ENCODE results near the gene ESPN.
"Not testable (repeated sequence)": the region's sequence is repeated elsewhere in the genome, so short reads cannot be mapped to it uniquely, and the experiment has no call there.

ESPN gene

GRCh38 chr1:6424619-6425593 is at the start of gene ESPN:
ESPN (plus strand) TSS chr1:6424776; CDS start chr1:6424956, 180 bp downstream.
- in situ Hi-C loops (cut with MboI; ENCODE audit: low sequenced_read_pairs), result loop anchor here (25.0 kb wide), 1 partner anchor 163 kb away; the partner anchor contains the start of gene GPR153

GRCh38 chr1:6378096-6378746 is 46.4 kb upstream of the ESPN start:
- in situ Hi-C loops (cut with MboI; ENCODE audit: low sequenced_read_pairs), result no loop called here

- in situ Hi-C loops (cut with MboI; ENCODE audit: low sequenced_read_pairs), result no loop called here
These were observed 44.5 kb upstream of the ESPN start for GRCh38 chr1:6380037-6380436.

- in situ Hi-C loops (cut with MboI; ENCODE audit: low sequenced_read_pairs), result no loop called here
These were observed 40.4 kb upstream of the ESPN start for GRCh38 chr1:6384135-6384534.

GRCh38 chr1:6384962-6385361 is 39.6 kb upstream of the ESPN start:
- in situ Hi-C loops (cut with MboI; ENCODE audit: low sequenced_read_pairs), result no loop called here

GRCh38 chr1:6385488-6386191 is 38.9 kb upstream of the ESPN start:
- in situ Hi-C loops (cut with MboI; ENCODE audit: low sequenced_read_pairs), result no loop called here

- in situ Hi-C loops (cut with MboI; ENCODE audit: low sequenced_read_pairs), result no loop called here
These were observed 38.1 kb upstream of the ESPN start for GRCh38 chr1:6386371-6386949.

- in situ Hi-C loops (cut with MboI; ENCODE audit: low sequenced_read_pairs), result no loop called here
These were observed 34.6 kb upstream of the ESPN start for GRCh38 chr1:6389971-6390370.

- in situ Hi-C loops (cut with MboI; ENCODE audit: low sequenced_read_pairs), result no loop called here
These were observed 32.4 kb upstream of the ESPN start for GRCh38 chr1:6391951-6392808.

- in situ Hi-C loops (cut with MboI; ENCODE audit: low sequenced_read_pairs), result no loop called here
These were observed 31.7 kb upstream of the ESPN start for GRCh38 chr1:6392809-6393399.

- in situ Hi-C loops (cut with MboI; ENCODE audit: low sequenced_read_pairs), result no loop called here
These were observed 31.0 kb upstream of the ESPN start, which contains the start of gene ACOT7 for GRCh38 chr1:6393400-6394187. ACOT7 (minus strand) TSS chr1:6393767; CDS start chr1:6393399, 368 bp downstream.

GRCh38 chr1:6395130-6395529 is 29.4 kb upstream of the ESPN start:
- in situ Hi-C loops (cut with MboI; ENCODE audit: low sequenced_read_pairs), result not testable (repeated sequence)

GRCh38 chr1:6395781-6396244 is 28.8 kb upstream of the ESPN start:
- in situ Hi-C loops (cut with MboI; ENCODE audit: low sequenced_read_pairs), result not testable (repeated sequence)

- in situ Hi-C loops (cut with MboI; ENCODE audit: low sequenced_read_pairs), result no loop called here
These were observed 27.6 kb upstream of the ESPN start for GRCh38 chr1:6396998-6397397.

- in situ Hi-C loops (cut with MboI; ENCODE audit: low sequenced_read_pairs), result no loop called here
These were observed 26.6 kb upstream of the ESPN start for GRCh38 chr1:6397844-6398441.

- in situ Hi-C loops (cut with MboI; ENCODE audit: low sequenced_read_pairs), result no loop called here
These were observed 25.3 kb upstream of the ESPN start for GRCh38 chr1:6399294-6399693.

- in situ Hi-C loops (cut with MboI; ENCODE audit: low sequenced_read_pairs), result loop anchor here (5.0 to 25.0 kb wide), 2 partner anchors 39 to 139 kb away; partner anchors contain the start of gene GPR153
These were observed 22.9 kb upstream of the ESPN start for GRCh38 chr1:6401673-6402072.

GRCh38 chr1:6408023-6408422 is 16.6 kb upstream of the ESPN start:
- in situ Hi-C loops (cut with MboI; ENCODE audit: low sequenced_read_pairs), result loop anchor here (25.0 kb wide), 1 partner anchor 146 kb away; the partner anchor contains the start of gene GPR153

Data from HL-60/S4 treated with phorbol 12-myristate 13-acetate at 8.2 ng/mL for 4 days and 3 days (cell line).